ENCODE measurements around the gene UBAP1L.

UBAP1L gene

GRCh38 chr15:65092911-65093792, 21.8 kb downstream of the UBAP1L start:
- no peak overlapping the region for H3K9ac ChIP-seq (ENCODE audit: low read length)
- H3K27ac ChIP-seq (ENCODE audit: low read depth, low read length) = no peak overlapping the region
- no peak overlapping the region for H2AFZ ChIP-seq (ENCODE audit: low read depth, low read length, severe bottlenecking)
- no peaks in the 10 kb centered on the region for H3K79me2 ChIP-seq (ENCODE audit: insufficient read depth, low read length)
- H3K27me3 ChIP-seq (ENCODE audit: low read length) = no peaks in the 10 kb centered on the region
- H3K9me3 ChIP-seq (ENCODE audit: insufficient read depth, low read length) = no peaks in the 10 kb centered on the region
- TF ChIP-seq EZH2phosphoT487 (conservative IDR thresholded peaks at IDR 0.05; ENCODE audit: low read length) (no peak), CTCF (IDR thresholded peaks at IDR 0.05; ENCODE audit: insufficient read depth, low read length, poor library complexity, severe bottlenecking) (no peak)
- H3K4me3 ChIP-seq (ENCODE audit: insufficient read depth, low read length, poor library complexity, severe bottlenecking) = no peak overlapping the region
- no peaks in the 10 kb centered on the region for H3K9me2 ChIP-seq (replicated peaks; ENCODE audit: insufficient read depth, low read length)
- H3K4me2 ChIP-seq (ENCODE audit: low read depth, low read length, poor library complexity, severe bottlenecking) = no peak overlapping the region
- no peaks in the 10 kb centered on the region for H3F3A ChIP-seq (ENCODE audit: insufficient read depth)
- H3K36me3 ChIP-seq (ENCODE audit: low read length) = no peaks in the 10 kb centered on the region
- H4K20me1 ChIP-seq (ENCODE audit: low read depth, low read length) = no peaks in the 10 kb centered on the region

DNA sequence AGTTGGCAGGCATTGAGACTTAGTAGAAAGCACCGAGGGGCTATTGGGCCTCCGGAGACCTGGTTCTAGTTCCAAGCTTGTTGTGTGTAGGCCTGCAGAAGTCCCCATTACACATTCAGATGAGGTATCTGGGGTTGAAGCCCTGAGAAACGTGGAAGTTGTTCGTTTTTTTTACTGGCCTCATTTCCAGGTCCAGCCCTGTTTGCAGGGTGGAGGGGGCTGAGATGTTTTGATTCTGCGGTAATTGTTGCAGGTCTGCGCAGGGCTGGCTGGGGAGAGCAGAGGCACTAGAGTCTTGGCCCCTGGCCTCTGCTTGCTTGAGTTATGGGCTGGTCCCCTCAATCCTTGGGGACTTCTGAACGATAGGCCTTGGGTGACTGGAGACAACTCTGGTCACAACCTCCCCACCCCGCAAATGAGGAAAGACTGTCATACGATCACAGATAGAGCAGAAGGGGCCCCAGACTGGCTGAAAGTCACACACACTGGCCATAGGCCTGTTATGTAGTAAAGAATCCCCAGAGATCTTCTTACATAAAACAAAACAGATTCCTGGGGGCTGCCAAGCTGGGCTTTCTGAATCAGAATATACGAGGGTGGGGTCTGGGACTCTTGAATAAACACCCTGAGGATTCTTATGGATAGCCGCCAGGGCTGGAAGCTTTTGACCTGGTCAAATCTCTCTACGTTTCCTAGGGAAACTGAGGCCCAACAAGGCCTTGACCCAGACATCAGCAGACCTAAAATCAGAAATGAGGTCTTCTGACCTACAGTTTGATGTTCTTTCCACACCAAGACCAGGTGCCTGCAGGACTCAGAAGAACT, 22.8 kb downstream of the UBAP1L start:
- Histone ChIP-seq H3K9me3 (ENCODE audit: insufficient read depth, low read length) (no peaks in the 10 kb centered on the region), H3K27ac (ENCODE audit: low read depth, low read length) (no peak overlapping the region), H3K9me2 (replicated peaks; ENCODE audit: insufficient read depth, low read length) (no peaks in the 10 kb centered on the region), H3F3A (ENCODE audit: insufficient read depth) (no peaks in the 10 kb centered on the region), H4K20me1 (ENCODE audit: low read depth, low read length) (no peaks in the 10 kb centered on the region), H3K4me3 (ENCODE audit: insufficient read depth, low read length, poor library complexity, severe bottlenecking) (no peak overlapping the region), H3K9ac (ENCODE audit: low read length) (no peak overlapping the region), H3K27me3 (ENCODE audit: low read length) (no peaks in the 10 kb centered on the region), H2AFZ (ENCODE audit: low read depth, low read length, severe bottlenecking) (no peak overlapping the region), H3K4me2 (ENCODE audit: low read depth, low read length, poor library complexity, severe bottlenecking) (no peak overlapping the region), H3K79me2 (ENCODE audit: insufficient read depth, low read length) (no peaks in the 10 kb centered on the region), H3K36me3 (ENCODE audit: low read length) (no peaks in the 10 kb centered on the region)
- TF ChIP-seq EZH2phosphoT487 (conservative IDR thresholded peaks at IDR 0.05; ENCODE audit: low read length) (no peak), CTCF (IDR thresholded peaks at IDR 0.05; ENCODE audit: insufficient read depth, low read length, poor library complexity, severe bottlenecking) (no peak)

DNA sequence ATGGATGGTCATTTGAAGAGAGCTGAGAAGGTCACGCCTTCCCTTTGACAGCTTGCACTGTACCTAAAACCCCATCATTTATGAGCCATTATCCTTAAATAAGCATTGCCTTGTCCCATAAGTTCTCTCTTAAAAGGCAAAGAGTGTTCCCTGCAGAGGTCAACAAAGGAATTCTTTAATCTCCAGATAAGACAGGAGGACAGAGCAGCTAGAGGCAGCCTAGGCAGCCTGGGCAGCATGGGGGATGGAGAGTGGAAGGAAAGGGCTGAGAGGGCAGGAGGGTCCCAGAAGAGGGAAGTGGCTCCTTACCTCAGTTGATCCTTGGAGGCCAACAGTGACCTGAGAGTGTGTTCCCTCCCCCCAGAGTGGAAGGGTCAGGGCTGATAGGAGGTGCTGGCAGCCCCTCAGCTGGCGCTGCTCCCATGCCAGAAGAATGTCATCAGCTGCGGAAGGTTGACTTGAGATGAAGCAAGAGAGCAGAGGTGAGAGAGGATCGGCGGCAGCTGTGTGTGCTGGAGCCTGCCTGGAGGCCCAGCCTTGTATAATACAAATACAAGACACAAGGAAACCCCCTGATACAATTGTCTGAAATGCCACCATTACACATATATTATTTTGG, 25.7 kb downstream of the UBAP1L start:
- no peaks in the 10 kb centered on the region for H3K79me2 ChIP-seq (ENCODE audit: insufficient read depth, low read length)
- H3K27ac ChIP-seq (ENCODE audit: low read depth, low read length) = no peak overlapping the region
- no peak overlapping the region for H3K4me3 ChIP-seq (ENCODE audit: insufficient read depth, low read length, poor library complexity, severe bottlenecking)

More for the DNA sequence above, 25.7 kb downstream of the UBAP1L start:
- no peaks in the 10 kb centered on the region for H3F3A ChIP-seq (ENCODE audit: insufficient read depth)
- no peaks in the 10 kb centered on the region for H4K20me1 ChIP-seq (ENCODE audit: low read depth, low read length)
- no peaks in the 10 kb centered on the region for H3K9me2 ChIP-seq (replicated peaks; ENCODE audit: insufficient read depth, low read length)
- H3K27me3 ChIP-seq (ENCODE audit: low read length) = no peaks in the 10 kb centered on the region
- no peak overlapping the region for H3K9ac ChIP-seq (ENCODE audit: low read length)
- H3K36me3 ChIP-seq (ENCODE audit: low read length) = no peaks in the 10 kb centered on the region
- no peaks in the 10 kb centered on the region for H3K9me3 ChIP-seq (ENCODE audit: insufficient read depth, low read length)
- TF ChIP-seq EZH2phosphoT487 (conservative IDR thresholded peaks at IDR 0.05; ENCODE audit: low read length) (no peak), CTCF (IDR thresholded peaks at IDR 0.05; ENCODE audit: insufficient read depth, low read length, poor library complexity, severe bottlenecking) (no peak)
- no peak overlapping the region for H2AFZ ChIP-seq (ENCODE audit: low read depth, low read length, severe bottlenecking)
- no peak overlapping the region for H3K4me2 ChIP-seq (ENCODE audit: low read depth, low read length, poor library complexity, severe bottlenecking)

Measured in SU-DHL-6 (cell line).